NT2/D1 (cell line): Measurements from ENCODE around the gene PMP22.
"Not testable (repeated sequence)": the region's sequence is repeated elsewhere in the genome, so short reads cannot be mapped to it uniquely, and the experiment has no call there.

Experiments used
- DNase-seq: peaks from one replicate; pipeline ENCODE4 v3.0.0-alpha.2; 2011; ENCODE audit warnings: low read depth, low spot score
- H3K27me3 ChIP-seq: 2 replicates; pipeline ENCODE4 v1.6.0; 2011; ENCODE audit warnings: mild to moderate bottlenecking; ENCODE audit not compliant: insufficient read length, insufficient read depth
- H3K36me3 ChIP-seq: 2 replicates; pipeline ENCODE4 v1.6.1; 2011; ENCODE audit warnings: mild to moderate bottlenecking, low read length, mixed read lengths; ENCODE audit not compliant: insufficient read depth, insufficient read length
- H3K4me1 ChIP-seq: 2 replicates; pipeline ENCODE4 v1.5.1; 2011; ENCODE audit not compliant: insufficient read depth, insufficient read length
- H3K4me3 ChIP-seq: 2 replicates; pipeline ENCODE4 v1.5.1; 2011; ENCODE audit warnings: low read depth; ENCODE audit not compliant: insufficient read length
- H3K9ac ChIP-seq: 2 replicates; pipeline ENCODE4 v1.6.0; 2011; ENCODE audit warnings: low read depth; ENCODE audit not compliant: insufficient read length
- H3K9me3 ChIP-seq: 2 replicates; pipeline ENCODE4 v1.5.1; 2011; ENCODE audit warnings: mild to moderate bottlenecking, low read length; ENCODE audit not compliant: insufficient read depth
- SUZ12 ChIP-seq: IDR thresholded peaks from 2 replicates; pipeline ENCODE4 v1.6.1; 2011; ENCODE audit not compliant: insufficient read length, insufficient read depth; ENCODE audit errors: extremely low read depth
- YY1 ChIP-seq: IDR thresholded peaks from 2 replicates; pipeline ENCODE4 v1.6.1; 2011; ENCODE audit not compliant: insufficient read length, insufficient read depth
- ZNF274 ChIP-seq: IDR thresholded peaks from 2 replicates; pipeline ENCODE4 v1.6.1; 2011; ENCODE audit warnings: mild to moderate bottlenecking, low read depth, low read length

The PMP22 gene

DNA sequence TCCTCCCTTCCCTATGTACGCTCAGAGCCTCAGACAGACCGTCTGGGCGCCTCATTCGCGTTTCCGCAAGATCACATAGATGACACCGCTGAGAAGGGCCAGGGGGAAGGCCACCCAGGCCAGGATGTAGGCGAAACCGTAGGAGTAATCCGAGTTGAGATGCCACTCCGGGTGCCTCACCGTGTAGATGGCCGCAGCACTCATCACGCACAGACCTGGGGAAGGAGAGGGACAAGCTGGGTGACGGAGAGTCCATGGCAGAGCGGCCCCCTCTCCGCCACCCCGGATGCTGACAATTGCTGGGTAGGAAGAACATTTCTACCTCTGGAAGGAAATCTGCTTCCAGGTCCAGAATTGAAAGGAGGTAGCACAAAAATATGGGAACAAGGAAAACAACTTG lies 34.3 kb downstream of the PMP22 start:
- Histone ChIP-seq H3K9me3 (no peaks in the 10 kb centered on the region), H3K4me3 (no peak overlapping the region), H3K36me3 (peaks cover 63% of the 10 kb centered on the region), H3K27me3 (no peaks in the 10 kb centered on the region), H3K4me1 (no peaks in the 10 kb centered on the region), H3K9ac (no peak overlapping the region)
- DNase-seq: no peak
- TF ChIP-seq YY1: no peak

DNA sequence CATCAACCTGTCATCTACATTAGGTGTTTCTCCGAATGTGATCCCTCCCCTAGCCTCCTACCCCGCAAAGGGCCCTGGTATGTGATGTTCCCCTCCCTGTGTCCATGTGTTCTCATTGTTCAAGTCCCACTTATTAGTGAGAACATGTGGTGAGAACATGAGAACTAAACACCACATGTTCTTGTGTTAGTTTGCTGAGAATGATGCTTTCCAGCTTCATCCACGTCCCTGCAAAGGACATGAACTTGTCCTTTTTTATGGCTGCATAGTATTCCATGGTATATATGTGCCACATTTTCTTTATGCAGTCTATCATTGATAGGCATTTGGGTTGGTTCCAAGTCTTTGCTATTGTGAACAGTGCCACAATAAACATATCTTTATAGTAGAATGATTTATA lies 43.3 kb downstream of the PMP22 start:
- not testable (repeated sequence) for H3K36me3 ChIP-seq, H3K9me3 ChIP-seq, H3K4me3 ChIP-seq, H3K4me1 ChIP-seq, H3K9ac ChIP-seq, H3K27me3 ChIP-seq, DNase-seq

DNA sequence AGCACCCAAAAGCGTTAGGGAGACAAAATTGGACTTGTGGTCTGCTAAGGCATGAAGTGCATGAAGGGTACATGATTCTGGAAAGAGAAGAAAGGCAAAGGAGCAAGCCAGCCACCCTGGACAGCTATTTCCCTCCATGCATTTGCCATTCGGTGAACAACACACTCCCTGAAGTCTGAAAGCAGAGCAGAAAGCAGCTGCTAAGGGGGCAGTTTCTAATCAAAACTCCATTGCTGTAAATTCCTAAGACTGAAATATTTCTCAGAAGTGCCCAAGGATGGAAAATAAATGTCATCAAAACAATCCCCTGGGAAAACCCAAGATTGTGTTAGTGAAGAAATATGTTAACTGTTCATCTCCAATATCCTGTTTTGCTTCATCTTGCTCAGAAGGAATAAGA lies 44.3 kb downstream of the PMP22 start:
- Histone ChIP-seq H3K9me3 (no peaks in the 10 kb centered on the region), H3K36me3 (no peaks in the 10 kb centered on the region), H3K9ac (no peak overlapping the region), H3K27me3 (no peaks in the 10 kb centered on the region), H3K4me1 (no peaks in the 10 kb centered on the region), H3K4me3 (no peak overlapping the region)
- TF ChIP-seq SUZ12 (no peak), ZNF274 (no peak), YY1 (no peak)
- no peak for DNase-seq

DNA sequence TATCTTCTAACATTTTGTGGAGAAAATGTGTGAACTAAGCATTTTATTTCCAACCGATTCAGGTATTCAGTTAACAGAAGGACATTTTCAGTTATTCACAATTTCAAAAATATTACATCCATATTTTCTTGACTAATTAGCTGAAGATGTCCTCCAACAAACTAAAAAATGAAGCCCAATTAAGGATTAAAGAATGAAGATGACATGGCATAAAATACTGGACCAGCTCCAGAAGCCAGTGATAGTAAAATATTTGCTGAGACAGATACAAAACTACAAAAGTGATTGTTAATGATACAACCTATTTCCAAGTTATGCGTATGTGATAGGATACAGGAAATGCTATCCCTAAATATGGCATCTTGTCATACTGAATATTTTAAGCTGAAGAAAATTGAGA lies 48.6 kb downstream of the PMP22 start:
- H3K9ac ChIP-seq: no peak overlapping the region
- no peak for DNase-seq
- no peaks in the 10 kb centered on the region for H3K9me3 ChIP-seq
- H3K36me3 ChIP-seq: no peaks in the 10 kb centered on the region
- no peak overlapping the region for H3K4me3 ChIP-seq
- TF ChIP-seq YY1: no peak
- TF ChIP-seq SUZ12: no peak
- TF ChIP-seq ZNF274: no peak
- no peaks in the 10 kb centered on the region for H3K27me3 ChIP-seq
- H3K4me1 ChIP-seq: no peaks in the 10 kb centered on the region

DNA sequence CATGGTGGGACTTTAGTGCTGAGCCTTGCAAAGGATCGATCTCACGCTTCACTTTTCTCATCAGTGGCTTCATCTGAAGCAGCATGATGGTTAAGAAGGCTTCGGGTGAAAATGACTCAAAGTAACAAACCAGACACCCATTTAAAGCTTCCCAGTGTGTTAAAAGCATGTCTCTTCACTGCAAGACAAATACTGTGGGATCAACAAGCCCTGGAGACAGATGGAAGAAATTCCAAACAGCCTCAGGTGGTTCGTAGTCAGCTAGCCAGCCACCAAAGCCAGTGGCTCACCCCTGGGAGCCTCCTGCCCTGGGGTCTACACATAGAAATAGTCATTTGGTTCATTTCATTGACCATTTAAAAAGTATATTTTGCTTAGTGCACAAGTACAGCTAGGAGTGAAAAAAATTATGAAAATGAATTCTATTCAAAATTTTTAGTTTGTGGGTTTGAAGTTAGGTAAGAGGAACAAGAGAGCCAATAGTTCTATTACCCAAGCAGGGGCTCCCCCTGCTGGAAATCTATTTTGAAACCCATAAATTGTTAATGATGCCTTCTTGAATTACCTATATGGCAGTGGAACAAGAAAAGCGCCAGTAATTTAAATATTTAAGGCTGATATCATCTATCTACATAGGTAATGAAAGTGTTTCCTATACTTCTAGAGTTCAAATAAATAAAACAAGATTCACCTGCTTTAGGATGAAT lies 51.6 kb downstream of the PMP22 start:
- Histone ChIP-seq H3K9ac (no peak overlapping the region), H3K27me3 (no peaks in the 10 kb centered on the region), H3K4me3 (no peak overlapping the region), H3K9me3 (no peaks in the 10 kb centered on the region), H3K4me1 (no peaks in the 10 kb centered on the region), H3K36me3 (no peaks in the 10 kb centered on the region)
- peak; percentile 40 for DNase-seq
- TF ChIP-seq YY1 (no peak), SUZ12 (no peak), ZNF274 (no peak)

DNA sequence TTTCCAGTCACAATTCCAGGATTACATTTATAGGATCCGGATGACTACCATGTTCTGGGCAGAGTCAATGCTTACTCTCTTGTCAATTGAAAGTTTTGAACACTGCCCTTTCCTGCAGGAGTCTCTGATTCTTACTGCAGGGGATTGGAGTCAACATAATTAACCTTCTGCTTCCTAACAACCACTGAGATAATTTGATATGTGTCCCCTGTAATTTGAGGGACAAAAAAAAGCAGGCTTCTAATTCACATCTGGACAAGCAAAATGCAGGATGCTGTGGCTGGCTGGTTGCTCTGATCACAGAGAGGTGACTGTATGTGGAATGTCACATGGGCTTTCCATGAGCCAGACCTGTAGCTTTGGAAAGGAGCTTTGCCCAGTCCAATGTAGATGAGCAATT lies 54.9 kb downstream of the PMP22 start:
- H3K27me3 ChIP-seq: no peaks in the 10 kb centered on the region
- no peak for DNase-seq
- no peak overlapping the region for H3K9ac ChIP-seq
- no peaks in the 10 kb centered on the region for H3K36me3 ChIP-seq
- H3K9me3 ChIP-seq: no peaks in the 10 kb centered on the region
- TF ChIP-seq YY1: no peak
- TF ChIP-seq SUZ12: no peak
- TF ChIP-seq ZNF274: no peak
- H3K4me1 ChIP-seq: no peaks in the 10 kb centered on the region
- H3K4me3 ChIP-seq: no peak overlapping the region

DNA sequence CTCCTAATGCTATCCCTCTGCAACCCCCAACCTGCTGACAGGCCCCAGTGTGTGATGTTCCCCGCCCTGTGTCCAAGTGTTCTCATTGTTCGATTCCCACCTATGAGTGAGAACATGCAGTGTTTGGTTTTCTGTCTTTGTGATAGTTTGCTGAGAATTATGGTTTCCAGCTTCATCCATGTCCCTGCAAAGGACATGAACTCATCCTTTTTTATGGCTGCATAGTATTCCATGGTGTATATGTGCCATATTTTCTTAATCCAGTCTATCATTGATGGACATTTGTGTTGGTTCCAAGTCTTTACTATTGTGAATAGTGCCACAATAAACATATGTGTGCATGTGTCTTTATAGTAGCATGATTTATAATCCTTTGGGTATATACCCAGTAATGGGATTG lies 62.1 kb downstream of the PMP22 start:
- H3K9ac ChIP-seq, H3K36me3 ChIP-seq, DNase-seq, H3K4me1 ChIP-seq, H3K4me3 ChIP-seq, H3K27me3 ChIP-seq: not testable (repeated sequence)
- peaks cover 22% of the 10 kb centered on the region; the same call in 1 of the 2 replicates for H3K9me3 ChIP-seq

DNA sequence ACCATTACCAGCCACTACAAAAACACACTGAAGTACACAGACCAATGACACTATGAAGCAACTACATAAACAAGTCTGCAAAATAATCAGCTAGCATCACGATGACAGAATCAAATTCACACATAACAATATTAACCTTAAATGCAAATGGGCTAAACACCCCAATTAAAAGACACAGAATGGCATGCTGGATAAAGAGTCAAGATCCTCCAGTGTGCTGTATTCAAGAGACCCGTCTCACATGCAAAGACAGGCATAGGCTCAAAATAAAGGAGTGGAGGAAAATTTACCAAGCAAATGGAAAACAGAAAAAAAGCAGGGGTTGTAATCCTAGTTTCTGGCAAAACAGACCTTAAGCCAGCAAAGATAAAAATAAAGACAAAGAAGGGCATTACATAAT lies 64.6 kb downstream of the PMP22 start:
- peaks cover 33% of the 10 kb centered on the region; the same call in 1 of the 2 replicates for H3K9me3 ChIP-seq
- not testable (repeated sequence) for H3K36me3 ChIP-seq, H3K4me3 ChIP-seq, H3K9ac ChIP-seq, H3K4me1 ChIP-seq, DNase-seq, H3K27me3 ChIP-seq
